Measurements from ENCODE around the gene C16orf90.

- no peak for TF ChIP-seq GATA2 (IDR thresholded peaks at IDR 0.05; ENCODE audit: low read depth, low read length)
- no peak for TF ChIP-seq GATA3 (IDR thresholded peaks at IDR 0.05; ENCODE audit: low read depth, low read length)
Observed at GRCh38 chr16:3508736-3509135, 13.4 kb upstream of the C16orf90 start.

Data from SH-SY5Y (cell line).